HG02678 (cell line): ENCODE data around the gene RHOJ.
A peak's percentile ranks its signal among the peaks of the same experiment; 100 is the strongest.
"Not testable (repeated sequence)": the region's sequence is repeated elsewhere in the genome, so short reads cannot be mapped to it uniquely, and the experiment has no call there.

Experiments used
- ATAC-seq: cut with Tn5 transposase; IDR thresholded peaks from one replicate; pipeline ENCODE4 v1.9.1; 2021; ENCODE audit warnings: mild to moderate bottlenecking, moderate library complexity; ENCODE audit not compliant: unreplicated experiment

The RHOJ gene

GRCh38 chr14:63262446-63262845, 58.2 kb downstream of the RHOJ start:
- ATAC-seq: no peak

GRCh38 chr14:63266106-63266505, 61.9 kb downstream of the RHOJ start:
- ATAC-seq: no peak

- ATAC-seq: no peak
Measured at GRCh38 chr14:63267171-63267570, 62.9 kb downstream of the RHOJ start.

GRCh38 chr14:63268771-63269170, 64.5 kb downstream of the RHOJ start:
- ATAC-seq: no peak

GRCh38 chr14:63269561-63270225, 65.5 kb downstream of the RHOJ start:
- ATAC-seq: no peak

GRCh38 chr14:63273129-63273528, 68.9 kb downstream of the RHOJ start:
- ATAC-seq: no peak

GRCh38 chr14:63273717-63274655, 69.7 kb downstream of the RHOJ start:
- ATAC-seq: no peak

GRCh38 chr14:63275611-63276010, 71.4 kb downstream of the RHOJ start:
- ATAC-seq: no peak

GRCh38 chr14:63276016-63276415, 71.8 kb downstream of the RHOJ start:
- no peak for ATAC-seq

GRCh38 chr14:63276492-63277342, 72.5 kb downstream of the RHOJ start:
- peak; percentile 55 for ATAC-seq

- ATAC-seq: no peak
Measured at GRCh38 chr14:63277591-63278183, 73.4 kb downstream of the RHOJ start.

GRCh38 chr14:63279933-63280332, 75.7 kb downstream of the RHOJ start:
- not testable (repeated sequence) for ATAC-seq

GRCh38 chr14:63282997-63283883, 79.0 kb downstream of the RHOJ start:
- no peak for ATAC-seq

- no peak for ATAC-seq
Measured at GRCh38 chr14:63283884-63284248, 79.6 kb downstream of the RHOJ start.

GRCh38 chr14:63286071-63286470, 81.8 kb downstream of the RHOJ start:
- no peak for ATAC-seq

GRCh38 chr14:63287666-63288483, 83.6 kb downstream of the RHOJ start:
- ATAC-seq: no peak

- no peak for ATAC-seq
Measured at GRCh38 chr14:63288853-63289252, 84.6 kb downstream of the RHOJ start.

GRCh38 chr14:63290741-63291430, 86.6 kb downstream of the RHOJ start:
- no peak for ATAC-seq
